Astrocyte of the cerebellum (primary cell): ENCODE data around the gene PRR14L.
"Not testable (repeated sequence)": the region's sequence is repeated elsewhere in the genome, so short reads cannot be mapped to it uniquely, and the experiment has no call there.

Experiments used
- DNase-seq: peaks from one replicate; pipeline ENCODE4 v3.0.0-alpha.2; 2011; ENCODE audit warnings: low read depth
- H3K4me3 ChIP-seq: 2 replicates; pipeline ENCODE4 v1.5.1; 2011; ENCODE audit warnings: mild to moderate bottlenecking, low read depth, low read length, moderate library complexity
- in situ Hi-C: cut with HindIII; loops from 2 replicates; pipeline ENCODE4 v1.10.0; 2017; ENCODE audit warnings: low sequenced_read_pairs
- TF ChIP-seq, protein P1 (sequence below): IDR thresholded peaks from 2 replicates; pipeline ENCODE4 v1.5.1; 2012; ENCODE audit warnings: low read length, low read depth, moderate library complexity, mild to moderate bottlenecking; ENCODE audit errors: missing control alignments

Gene PRR14L

DNA sequence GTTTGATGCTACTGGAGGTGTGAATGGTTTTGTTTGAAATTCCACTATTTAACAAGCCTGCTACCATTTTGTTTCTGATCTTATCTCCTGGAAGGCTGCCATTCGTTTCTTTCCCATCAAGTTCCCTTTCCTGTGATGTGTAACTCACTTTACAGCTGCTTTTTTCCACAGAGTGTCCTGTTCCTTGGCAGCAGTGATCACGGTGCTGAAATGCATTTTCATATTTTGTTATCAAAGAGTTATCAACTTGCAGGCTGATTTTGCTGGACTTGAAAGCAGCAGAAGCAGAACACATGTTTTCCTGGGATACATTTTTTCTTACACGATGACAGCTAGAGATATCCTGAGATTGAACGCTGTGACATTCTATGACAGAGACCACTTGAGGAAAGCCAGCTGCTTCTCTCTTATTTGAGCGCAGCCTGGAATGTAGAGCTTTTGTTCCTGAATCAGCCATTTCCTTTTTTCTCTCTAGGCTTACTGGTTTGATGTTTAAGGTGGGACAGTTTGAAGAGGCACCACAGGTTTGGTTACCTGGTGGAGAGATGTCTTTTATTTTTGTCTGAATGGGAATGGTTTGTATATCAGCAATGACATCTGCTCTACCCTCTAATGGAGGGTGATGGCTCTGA lies 34.7 kb downstream of the PRR14L start:
- in situ Hi-C loops, result loop anchor here (25.0 kb wide), 1 partner anchor 247 kb away; no protein-coding TSS in a partner anchor
- no peak overlapping the region for H3K4me3 ChIP-seq
- TF ChIP-seq, protein P1, sequence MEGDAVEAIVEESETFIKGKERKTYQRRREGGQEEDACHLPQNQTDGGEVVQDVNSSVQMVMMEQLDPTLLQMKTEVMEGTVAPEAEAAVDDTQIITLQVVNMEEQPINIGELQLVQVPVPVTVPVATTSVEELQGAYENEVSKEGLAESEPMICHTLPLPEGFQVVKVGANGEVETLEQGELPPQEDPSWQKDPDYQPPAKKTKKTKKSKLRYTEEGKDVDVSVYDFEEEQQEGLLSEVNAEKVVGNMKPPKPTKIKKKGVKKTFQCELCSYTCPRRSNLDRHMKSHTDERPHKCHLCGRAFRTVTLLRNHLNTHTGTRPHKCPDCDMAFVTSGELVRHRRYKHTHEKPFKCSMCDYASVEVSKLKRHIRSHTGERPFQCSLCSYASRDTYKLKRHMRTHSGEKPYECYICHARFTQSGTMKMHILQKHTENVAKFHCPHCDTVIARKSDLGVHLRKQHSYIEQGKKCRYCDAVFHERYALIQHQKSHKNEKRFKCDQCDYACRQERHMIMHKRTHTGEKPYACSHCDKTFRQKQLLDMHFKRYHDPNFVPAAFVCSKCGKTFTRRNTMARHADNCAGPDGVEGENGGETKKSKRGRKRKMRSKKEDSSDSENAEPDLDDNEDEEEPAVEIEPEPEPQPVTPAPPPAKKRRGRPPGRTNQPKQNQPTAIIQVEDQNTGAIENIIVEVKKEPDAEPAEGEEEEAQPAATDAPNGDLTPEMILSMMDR, result no peak
- DNase-seq, result no peak

DNA sequence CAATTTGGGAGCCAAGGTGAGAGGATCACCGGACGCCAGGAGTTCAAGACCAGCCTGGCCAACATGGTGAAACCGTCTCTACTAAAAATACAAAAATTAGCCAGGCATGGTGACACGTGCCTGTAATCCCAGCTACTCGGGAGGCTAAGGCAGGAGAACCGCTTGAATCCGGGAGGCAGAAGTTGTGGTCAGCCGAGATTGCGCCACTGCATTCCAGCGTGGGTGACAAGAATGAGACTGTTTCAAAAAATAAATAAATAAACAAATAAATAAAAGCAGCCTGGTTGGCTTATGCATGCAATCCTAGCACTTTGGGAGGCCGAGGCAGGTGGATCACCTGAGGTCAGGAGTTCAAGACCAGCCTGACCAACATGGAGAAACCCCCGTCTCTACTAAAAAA lies 38.7 kb downstream of the PRR14L start:
- not testable (repeated sequence) for DNase-seq, H3K4me3 ChIP-seq
- in situ Hi-C loops, result loop anchor here (25.0 kb wide), 1 partner anchor 251 kb away; no protein-coding TSS in a partner anchor

DNA sequence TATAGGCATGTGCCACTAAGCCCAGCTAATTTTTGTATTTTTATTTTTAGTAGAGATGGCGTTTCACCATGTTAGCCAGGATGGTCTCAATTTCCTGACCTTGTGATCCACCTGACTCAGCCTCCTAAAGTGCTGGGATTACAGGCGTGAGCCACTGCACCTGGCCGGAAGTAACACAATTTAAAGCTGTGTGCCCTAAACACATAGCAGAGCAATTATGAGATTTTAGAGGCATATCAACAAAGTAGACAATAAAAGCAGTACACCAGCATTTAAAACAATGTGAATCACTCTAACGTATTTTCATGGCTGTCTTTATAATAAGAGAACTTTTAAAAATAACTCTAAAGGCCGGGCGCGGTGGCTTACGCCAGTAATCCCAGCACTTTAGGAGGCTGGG lies 42.4 kb downstream of the PRR14L start:
- in situ Hi-C loops, result loop anchor here (25.0 kb wide), 1 partner anchor 255 kb away; no protein-coding TSS in a partner anchor
- TF ChIP-seq, protein P1, result no peak
- no peak overlapping the region for H3K4me3 ChIP-seq
- DNase-seq, result no peak

GRCh38 chr22:31695423-31695822 lies 54.5 kb downstream of the PRR14L start:
- TF ChIP-seq, protein P1, result no peak
- in situ Hi-C loops, result no loop called here
- no peak for DNase-seq
- H3K4me3 ChIP-seq, result no peak overlapping the region

DNA sequence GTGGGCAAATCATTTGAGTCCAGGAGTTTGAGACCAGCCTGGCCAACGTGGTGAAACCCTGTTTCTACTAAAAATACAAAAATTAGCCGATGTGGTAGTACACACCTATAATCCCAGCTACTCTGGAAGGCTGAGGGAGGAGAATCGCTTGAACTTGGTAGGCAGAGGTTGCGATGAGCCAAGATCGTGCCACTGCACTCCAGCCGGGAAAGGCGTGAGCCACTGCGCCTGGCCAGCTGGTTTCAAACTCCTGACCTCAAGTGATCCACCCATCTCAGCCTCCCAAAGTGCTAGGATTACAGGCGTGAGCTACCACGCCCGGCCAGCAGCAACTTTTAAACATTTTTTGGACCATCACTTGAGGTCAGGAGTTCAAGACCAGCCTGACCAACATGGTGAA lies 55.9 kb downstream of the PRR14L start:
- in situ Hi-C loops, H3K4me3 ChIP-seq, DNase-seq: not testable (repeated sequence)

DNA sequence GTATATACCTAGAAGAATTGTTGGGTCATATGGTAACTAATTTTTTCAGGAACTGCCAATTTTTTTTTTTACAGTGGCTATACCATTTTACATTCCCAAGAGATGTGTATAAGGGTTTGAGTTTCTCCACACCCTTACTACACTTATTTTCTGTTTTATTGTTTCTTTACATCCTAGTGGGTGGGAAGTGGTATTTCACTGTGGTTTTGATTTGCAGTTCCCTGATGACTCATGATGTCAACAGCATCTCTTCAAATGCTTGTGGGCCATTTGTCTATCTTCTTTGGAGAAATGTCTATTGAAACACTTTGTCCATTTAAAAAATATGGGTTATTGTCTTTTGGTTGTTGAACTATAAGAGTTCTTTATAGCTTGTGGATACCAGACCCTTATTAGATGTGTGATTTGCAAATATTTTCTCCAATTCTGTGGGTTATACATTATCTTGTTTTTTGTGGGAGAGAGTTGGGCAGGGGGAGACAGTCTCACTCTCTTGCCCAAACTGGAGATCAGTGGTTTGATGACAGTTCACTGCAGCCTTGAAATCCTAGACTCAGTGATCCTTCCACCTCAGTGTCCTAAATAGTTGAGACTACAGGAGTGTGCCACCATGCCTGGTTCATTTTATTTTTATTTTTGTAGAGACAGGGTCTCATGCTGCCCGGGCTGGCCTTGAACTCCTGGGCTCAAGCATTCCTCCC lies 57.6 kb downstream of the PRR14L start:
- no peak overlapping the region for H3K4me3 ChIP-seq
- TF ChIP-seq, protein P1, result no peak
- peak; percentile 24 for DNase-seq
- in situ Hi-C loops, result no loop called here

DNA sequence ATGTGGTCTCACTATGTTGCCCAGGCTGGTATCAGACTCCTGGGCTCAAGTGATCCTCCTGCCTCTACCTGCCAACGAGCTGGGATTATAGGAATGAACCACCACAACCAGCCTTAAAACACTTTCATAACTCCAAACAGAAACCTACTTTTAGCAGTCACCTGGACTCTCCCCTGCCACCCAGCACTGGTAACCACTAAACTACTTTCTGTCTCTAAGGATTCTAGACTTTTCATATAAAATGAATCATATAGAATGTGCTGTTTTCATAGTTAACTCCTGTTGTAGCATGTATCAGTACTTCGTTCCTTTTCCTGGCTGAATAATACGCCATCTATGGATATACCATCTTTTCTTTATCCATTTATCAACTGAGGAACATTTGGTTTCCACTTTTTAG lies 58.5 kb downstream of the PRR14L start:
- no peak for DNase-seq
- in situ Hi-C loops, result no loop called here
- TF ChIP-seq, protein P1, result no peak

More for the DNA sequence above, 58.5 kb downstream of the PRR14L start:
- no peak overlapping the region for H3K4me3 ChIP-seq
